Erythroblast (primary cell): Measurements from ENCODE around the gene CASS4.
"Not testable (repeated sequence)": the region's sequence is repeated elsewhere in the genome, so short reads cannot be mapped to it uniquely, and the experiment has no call there.

Source experiments
- DNase-seq, 2 experiments: peaks; one replicate each; lab custom pipeline; 2025; lab: John Stamatoyannopoulos, UW
- GATA1 ChIP-seq: IDR thresholded peaks from 2 replicates; pipeline ENCODE4 v1.6.1; 2011; ENCODE audit warnings: low read depth, mild to moderate bottlenecking, control low read depth, low read length, moderate library complexity
- POLR2A ChIP-seq: IDR thresholded peaks from 2 replicates; pipeline ENCODE4 v1.6.1; 2011; ENCODE audit warnings: mild to moderate bottlenecking, low read length

CASS4 gene

GRCh38 chr20:56383334-56383733 lies 28.7 kb upstream of the CASS4 start:
- TF ChIP-seq GATA1 (no peak), POLR2A (no peak)
- DNase-seq = no peak

DNA sequence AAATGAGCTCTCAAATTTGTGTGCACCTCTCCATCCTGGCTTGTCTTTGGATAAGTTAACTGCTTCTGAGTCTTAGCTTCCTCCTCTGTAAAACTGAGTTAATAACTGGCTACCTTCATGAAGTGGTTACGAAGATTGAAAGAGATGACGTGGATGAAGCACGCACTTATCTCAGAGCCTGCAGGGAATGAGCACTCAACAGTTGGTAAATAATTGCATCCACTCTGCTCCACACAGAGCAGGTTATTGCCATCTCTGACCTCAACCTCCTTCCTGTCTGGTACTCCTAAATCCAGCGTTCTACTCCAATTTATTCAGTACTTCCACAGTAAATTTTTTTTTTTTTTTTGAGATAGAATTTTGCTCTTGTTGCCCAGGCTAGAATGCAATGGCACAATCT lies 26.9 kb upstream of the CASS4 start:
- no peak for TF ChIP-seq POLR2A
- no peak for TF ChIP-seq GATA1

DNA sequence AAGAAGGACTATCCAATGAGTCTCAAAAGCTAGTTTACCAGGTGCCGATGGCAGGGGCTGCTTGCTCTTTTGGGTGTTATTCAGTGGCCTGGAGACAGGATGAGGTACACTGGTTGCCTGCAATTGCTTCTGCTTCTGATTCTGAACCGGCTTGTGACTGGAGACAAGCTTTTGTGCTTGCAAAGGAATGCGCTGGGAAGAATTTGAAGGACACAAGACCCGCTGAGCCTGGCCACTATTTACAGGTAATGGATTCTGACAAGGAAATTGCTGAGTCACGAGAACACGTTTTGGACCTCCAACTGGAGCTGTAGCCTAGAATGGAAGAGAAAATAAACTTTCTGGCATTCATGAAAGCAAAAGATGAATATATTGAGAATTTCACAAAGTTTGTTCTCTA lies 25.8 kb upstream of the CASS4 start:
- DNase-seq = no peak
- TF ChIP-seq POLR2A (no peak), GATA1 (no peak)

More for the DNA sequence above, 26.9 kb upstream of the CASS4 start:
- DNase-seq = no peak

- DNase-seq = no peak
- TF ChIP-seq POLR2A = no peak
- TF ChIP-seq GATA1 = no peak
Measured at GRCh38 chr20:56388882-56389281, 23.2 kb upstream of the CASS4 start.

- no peak for DNase-seq
- no peak for TF ChIP-seq GATA1
Measured at GRCh38 chr20:56389807-56390206, 22.3 kb upstream of the CASS4 start.

GRCh38 chr20:56390396-56390795 lies 21.7 kb upstream of the CASS4 start:
- DNase-seq = not testable (repeated sequence)

GRCh38 chr20:56391037-56391436 lies 21.0 kb upstream of the CASS4 start:
- DNase-seq = peak in 1 of 2 experiments; percentile 52
- TF ChIP-seq GATA1 = no peak

GRCh38 chr20:56391596-56392131 lies 20.4 kb upstream of the CASS4 start:
- peak; percentile 70 to 79 for DNase-seq
- no peak for TF ChIP-seq POLR2A
- no peak for TF ChIP-seq GATA1

DNA sequence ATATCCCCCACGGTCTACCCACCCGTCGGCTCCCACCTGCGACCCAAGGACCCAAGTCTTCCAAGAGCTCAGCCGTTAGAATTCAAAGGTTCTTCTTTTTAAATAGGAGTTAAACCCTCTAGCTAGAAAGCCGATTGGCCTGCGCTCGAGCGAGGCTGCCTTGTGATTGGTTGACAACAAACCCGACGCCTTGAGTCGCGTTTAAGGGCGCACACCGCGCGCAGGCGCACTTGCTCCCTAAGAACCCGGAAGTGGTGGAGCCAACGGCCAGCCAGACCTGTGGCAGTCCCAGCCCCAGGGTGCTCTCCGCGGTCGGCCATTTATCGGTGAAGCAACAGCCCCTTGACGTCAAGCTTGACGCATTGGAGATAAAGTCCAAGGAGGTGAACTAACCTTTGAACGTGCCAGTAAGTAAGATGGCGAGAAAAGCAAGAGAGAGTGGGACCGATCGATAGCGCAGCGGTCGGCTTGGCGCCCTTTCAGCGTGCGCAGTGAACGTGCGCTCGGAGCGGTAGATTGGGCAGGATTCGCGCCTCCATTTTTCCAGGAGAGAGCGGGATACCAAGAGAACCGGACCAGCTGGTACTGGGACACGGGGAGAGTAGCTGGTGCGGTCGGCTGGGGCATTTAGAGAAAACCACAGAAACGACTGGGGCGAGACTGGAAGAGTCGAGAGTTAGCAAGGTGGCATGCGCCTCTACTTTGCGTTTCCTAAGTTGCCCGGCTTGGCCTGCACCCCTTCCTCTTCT lies 19.8 kb upstream of the CASS4 start, which contains the start of the genes AURKA and CSTF1:
Gene AURKA (minus strand): TSS at position 84 of the 749 bp plus-strand sequence. CDS start 4,018 bp downstream, outside the sequence.
Gene CSTF1 (plus strand): TSS at position 514 of the 749 bp plus-strand sequence. CDS start 2,908 bp downstream, outside the sequence.
- TF ChIP-seq GATA1 = peak; percentile 67
- TF ChIP-seq POLR2A = peak; percentile 88
- DNase-seq = peak; percentile 100

DNA sequence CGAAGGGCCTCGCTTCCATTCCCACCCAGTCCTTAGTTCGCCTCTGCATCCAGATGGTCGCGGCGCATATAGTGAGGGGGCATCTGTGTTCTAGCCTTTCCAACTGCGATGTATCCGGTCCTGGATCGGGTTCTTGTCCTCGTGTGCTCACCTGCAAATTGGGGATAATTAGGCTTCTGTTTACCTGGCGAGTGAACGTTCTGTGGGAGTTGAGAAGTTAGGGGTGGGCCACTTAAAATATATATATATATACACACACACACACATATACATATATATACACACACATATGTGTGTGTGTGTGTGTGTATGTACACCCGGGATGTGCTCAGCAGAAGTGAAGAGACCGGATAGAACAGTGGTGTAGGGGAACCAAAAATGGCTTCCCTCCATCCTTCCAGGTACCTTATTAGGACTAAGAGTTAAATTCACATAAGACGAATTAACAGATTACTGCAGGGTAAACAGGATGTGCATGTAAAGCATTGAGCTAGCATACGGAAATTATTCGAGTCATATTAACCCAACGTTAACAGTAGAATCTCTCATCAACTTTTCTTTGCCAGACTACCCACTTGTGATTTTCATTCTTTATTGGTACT lies 19.1 kb upstream of the CASS4 start:
- DNase-seq = peak; percentile 39 to 58
- no peak for TF ChIP-seq GATA1
- TF ChIP-seq POLR2A = no peak

DNA sequence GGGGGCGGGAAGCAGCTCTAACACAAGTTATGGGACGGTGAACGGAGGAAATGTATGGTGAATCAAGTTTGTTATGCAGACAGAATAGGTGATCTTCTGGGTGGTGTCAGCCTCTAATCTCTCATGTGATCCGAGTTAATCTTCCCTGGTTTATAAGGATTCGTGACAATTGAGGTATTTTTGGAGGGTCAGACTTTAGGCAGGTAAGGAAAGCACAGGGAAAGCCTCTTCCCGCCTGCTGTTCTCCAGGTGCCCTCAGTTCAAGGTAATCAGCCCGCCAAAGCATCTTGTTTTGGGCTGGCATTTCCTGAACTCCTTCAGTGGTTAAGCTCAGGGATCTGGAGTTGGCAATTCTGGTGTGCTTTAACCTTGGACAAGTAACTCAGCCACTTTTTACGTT lies 18.4 kb upstream of the CASS4 start:
- TF ChIP-seq GATA1 = no peak
- TF ChIP-seq POLR2A = no peak
- no peak for DNase-seq

- no peak for DNase-seq
- TF ChIP-seq POLR2A = no peak
- TF ChIP-seq GATA1 = no peak
Measured at GRCh38 chr20:56395166-56395565, 16.9 kb upstream of the CASS4 start.

DNA sequence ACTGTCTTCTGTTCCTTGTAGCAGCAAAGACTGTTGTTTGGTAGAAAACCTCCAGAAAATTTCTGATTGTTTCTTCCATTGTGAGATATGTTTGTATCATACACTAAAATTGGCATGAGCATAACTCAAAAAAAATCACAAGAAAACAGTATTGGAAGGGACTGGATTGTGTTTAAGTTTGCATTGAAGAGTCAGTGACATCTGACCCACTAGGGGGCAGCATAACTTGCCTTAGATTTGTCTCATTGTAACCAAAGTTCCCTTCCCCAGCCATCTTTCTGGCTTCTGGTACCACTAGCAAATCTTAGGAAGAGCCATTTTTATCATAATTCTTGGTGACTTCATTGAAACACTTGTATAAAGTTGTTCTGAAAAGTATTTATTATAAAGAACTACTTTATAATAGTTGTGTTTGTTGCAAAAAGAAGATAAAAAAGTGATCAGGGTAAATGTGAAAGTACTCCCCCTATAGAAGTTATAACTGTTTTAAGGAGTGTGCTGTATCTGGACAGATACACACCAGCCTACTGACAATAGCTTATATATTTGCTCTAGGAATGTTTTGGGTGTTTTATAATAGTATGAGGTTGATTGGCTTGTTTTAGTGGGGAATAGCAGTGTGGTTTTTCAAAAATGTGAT lies 11.9 kb upstream of the CASS4 start:
- no peak for TF ChIP-seq GATA1
- TF ChIP-seq POLR2A = no peak
- peak; percentile 77 to 85 for DNase-seq

GRCh38 chr20:56403465-56403864 lies 8.6 kb upstream of the CASS4 start:
- no peak for TF ChIP-seq POLR2A
- TF ChIP-seq GATA1 = no peak
- DNase-seq = no peak

DNA sequence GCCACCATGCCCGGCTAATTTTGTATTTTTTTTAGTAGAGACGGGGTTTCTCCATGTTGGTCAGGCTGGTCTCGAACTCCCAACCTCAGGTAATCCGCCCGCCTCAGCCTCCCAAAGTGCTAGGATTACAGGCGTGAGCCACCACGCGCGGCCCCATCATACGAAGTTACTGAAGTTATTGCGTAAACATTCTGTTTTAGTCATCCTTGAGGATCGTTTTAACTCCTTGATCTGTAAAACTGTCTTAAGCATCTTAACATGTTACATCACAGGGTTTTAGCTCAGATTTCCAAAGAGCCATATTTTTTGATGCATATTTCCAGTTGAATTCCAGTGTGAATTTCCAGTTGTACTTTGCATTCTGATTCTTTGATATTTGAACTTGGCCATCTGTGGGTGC lies 6.7 kb upstream of the CASS4 start:
- DNase-seq = not testable (repeated sequence)
